ENCODE data around the gene SERGEF. TPM values are rescaled to one million over a fixed set of nuclear protein-coding genes. Genes with fewer than 3 reads are reported as not detected.
A peak's percentile ranks its signal among the peaks of the same experiment; 100 is the strongest.

Gene SERGEF
- total and polyA plus RNA-seq, 5 experiments from 2014 or later, result 46.5 to 70.3 (median 61.8) TPM

DNA sequence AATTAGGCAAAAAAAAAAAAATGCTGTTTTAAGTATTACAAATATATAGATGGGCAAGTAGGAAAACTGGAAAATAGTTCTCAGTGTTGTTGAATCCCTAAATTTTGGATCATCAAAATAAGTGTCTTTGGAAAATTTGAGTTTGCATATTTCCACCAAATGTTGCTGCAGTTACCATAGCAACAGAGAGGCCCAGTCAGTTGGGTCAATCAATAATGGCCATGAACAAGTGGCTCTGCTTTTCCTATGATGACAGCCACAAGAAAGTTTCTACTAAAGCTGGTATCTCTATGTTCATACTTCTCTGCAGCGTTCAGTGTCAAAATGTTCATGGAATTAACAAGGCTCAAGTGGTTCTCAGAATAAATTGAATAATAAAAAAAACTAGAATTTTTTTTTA is 79.1 kb downstream of the SERGEF start:
- Mint-ChIP-seq H3K27ac (no peak overlapping the region), H3K27me3 (no peaks in the 10 kb centered on the region), H3K36me3 (peaks cover 27 to 64% (median 42%) of the 10 kb centered on the region in 3 donors), H3K4me3 (no peak overlapping the region), H3K4me1 (no peaks in the 10 kb centered on the region), H3K9me3 (peaks cover 0 to 9% (median 0%) of the 10 kb centered on the region in 9 donors)
- ATAC-seq (no peak), DNase-seq (no peak)
- POLR2A ChIA-PET, result no interaction called here

DNA sequence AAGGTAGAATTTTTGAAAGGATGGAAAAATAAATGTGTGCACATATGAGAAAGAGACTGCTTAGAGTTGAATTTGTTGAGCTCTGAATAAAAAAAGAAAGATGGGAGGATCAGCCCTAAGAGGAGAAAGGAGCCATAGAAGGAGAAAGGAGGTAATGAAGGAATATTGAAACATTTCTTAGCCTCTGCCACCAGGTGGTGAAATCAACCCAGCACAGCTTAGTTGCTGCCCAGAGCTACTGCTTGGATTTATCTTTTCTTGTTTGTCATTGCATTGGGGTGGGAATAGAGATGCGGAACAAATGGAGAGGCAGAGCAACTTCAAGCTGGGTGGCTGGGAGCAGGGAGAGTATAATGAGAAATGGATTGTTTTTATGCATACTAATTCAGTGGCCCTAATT is 80.4 kb downstream of the SERGEF start:
- peaks cover 27 to 64% (median 39%) of the 10 kb centered on the region in 3 donors for H3K36me3 Mint-ChIP-seq
- H3K27ac Mint-ChIP-seq, result no peak overlapping the region
- H3K4me1 Mint-ChIP-seq, result no peaks in the 10 kb centered on the region
- no peaks in the 10 kb centered on the region for H3K27me3 Mint-ChIP-seq
- ATAC-seq (no peak), DNase-seq (no peak)
- H3K4me3 Mint-ChIP-seq, result no peak overlapping the region
- POLR2A ChIA-PET, result no interaction called here
- H3K9me3 Mint-ChIP-seq, result peaks cover 0 to 9% (median 0%) of the 10 kb centered on the region in 9 donors

DNA sequence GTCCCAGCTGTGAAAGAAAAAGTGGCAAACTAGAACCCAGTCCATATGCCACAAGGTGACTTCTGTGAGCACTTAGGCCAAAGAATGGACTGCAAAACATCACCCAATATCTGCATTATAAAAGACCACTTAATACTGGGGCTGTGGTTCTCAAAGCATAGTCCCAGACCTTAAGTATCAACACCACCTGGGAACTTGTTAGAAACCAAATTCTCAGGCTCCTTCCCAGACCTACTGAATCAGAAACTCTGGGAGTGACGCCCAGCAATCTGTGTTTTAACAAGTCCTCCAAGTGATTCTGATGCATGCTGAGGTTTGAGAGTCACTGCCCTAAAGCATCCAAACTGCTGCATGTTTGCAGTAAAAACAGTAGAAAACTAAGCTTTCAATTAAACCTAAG is 81.3 kb downstream of the SERGEF start:
- H3K27ac Mint-ChIP-seq, result no peak overlapping the region
- H3K4me3 Mint-ChIP-seq, result no peak overlapping the region
- no peak for ATAC-seq
- peaks cover 0 to 2% (median 0%) of the 10 kb centered on the region in 4 donors for H3K4me1 Mint-ChIP-seq
- no peak for DNase-seq
- no peaks in the 10 kb centered on the region for H3K27me3 Mint-ChIP-seq
- POLR2A ChIA-PET, result no interaction called here
- H3K9me3 Mint-ChIP-seq, result peaks cover 0 to 9% (median 0%) of the 10 kb centered on the region in 9 donors
- H3K36me3 Mint-ChIP-seq, result peaks cover 27 to 67% (median 44%) of the 10 kb centered on the region in 3 donors

DNA sequence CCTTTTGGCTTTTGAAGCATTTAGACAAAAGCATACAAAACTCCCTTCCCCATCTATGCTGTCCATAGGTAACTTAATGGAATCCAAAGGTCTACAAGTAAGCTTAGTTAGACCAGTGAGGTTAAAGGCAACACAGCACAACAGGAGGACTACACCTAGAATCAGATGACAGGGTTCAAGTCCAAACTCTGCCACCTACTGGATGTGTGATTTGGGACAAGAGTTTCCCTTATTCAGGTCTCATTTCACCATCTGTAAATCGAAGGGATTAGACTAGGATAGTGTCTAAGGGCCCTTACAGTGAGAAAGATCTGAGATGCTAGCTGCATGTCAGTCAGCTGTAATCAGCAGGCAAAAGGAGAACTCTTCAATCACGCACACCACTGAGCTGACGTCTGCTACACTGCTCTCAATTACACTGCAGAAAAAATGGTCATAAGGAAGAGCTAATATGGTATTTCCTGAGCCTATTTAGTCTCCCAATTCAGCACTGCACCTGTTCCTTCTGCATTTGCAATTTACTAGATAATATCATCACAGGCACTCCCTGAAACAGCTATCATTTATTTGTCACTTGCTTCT is 82.2 kb downstream of the SERGEF start:
- Mint-ChIP-seq H3K4me3 (no peak overlapping the region), H3K27me3 (no peaks in the 10 kb centered on the region), H3K9me3 (peaks cover 0 to 9% (median 0%) of the 10 kb centered on the region in 9 donors), H3K4me1 (peaks cover 0 to 4% (median 0%) of the 10 kb centered on the region in 4 donors), H3K27ac (no peak overlapping the region), H3K36me3 (peaks cover 26 to 72% (median 41%) of the 10 kb centered on the region in 3 donors)
- DNase-seq, result no peak
- POLR2A ChIA-PET, result no interaction called here
- no peak for ATAC-seq

DNA sequence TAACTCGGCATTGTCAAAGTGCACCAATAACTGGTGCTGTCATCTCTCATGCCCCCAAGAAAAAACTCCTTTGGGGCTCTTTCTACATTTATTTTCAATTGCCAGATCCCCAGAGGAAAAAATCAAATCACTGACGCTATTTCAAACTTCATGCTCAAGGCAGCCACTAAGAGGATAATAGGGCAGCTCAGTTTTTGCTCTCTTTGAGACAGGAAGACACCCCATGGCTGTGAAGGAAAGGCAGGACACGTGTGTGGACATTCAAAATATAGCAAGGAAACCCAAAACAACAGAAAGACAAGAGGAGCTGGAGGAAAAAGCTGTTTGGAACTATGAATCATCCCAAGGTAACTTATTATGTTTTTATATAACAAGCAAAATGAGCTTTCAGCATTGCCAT is 83.7 kb downstream of the SERGEF start:
- ATAC-seq, result no peak
- no peaks in the 10 kb centered on the region for H3K27me3 Mint-ChIP-seq
- H3K9me3 Mint-ChIP-seq, result peaks cover 0 to 9% (median 0%) of the 10 kb centered on the region in 9 donors
- no peak overlapping the region for H3K4me3 Mint-ChIP-seq
- POLR2A ChIA-PET, result no interaction called here
- H3K4me1 Mint-ChIP-seq, result peaks cover 0 to 8% (median 0%) of the 10 kb centered on the region in 4 donors
- no peak for DNase-seq
- peaks cover 17 to 78% (median 32%) of the 10 kb centered on the region in 3 donors for H3K36me3 Mint-ChIP-seq
- H3K27ac Mint-ChIP-seq, result peak overlapping the region in 1 of 10 donors; percentile 17

DNA sequence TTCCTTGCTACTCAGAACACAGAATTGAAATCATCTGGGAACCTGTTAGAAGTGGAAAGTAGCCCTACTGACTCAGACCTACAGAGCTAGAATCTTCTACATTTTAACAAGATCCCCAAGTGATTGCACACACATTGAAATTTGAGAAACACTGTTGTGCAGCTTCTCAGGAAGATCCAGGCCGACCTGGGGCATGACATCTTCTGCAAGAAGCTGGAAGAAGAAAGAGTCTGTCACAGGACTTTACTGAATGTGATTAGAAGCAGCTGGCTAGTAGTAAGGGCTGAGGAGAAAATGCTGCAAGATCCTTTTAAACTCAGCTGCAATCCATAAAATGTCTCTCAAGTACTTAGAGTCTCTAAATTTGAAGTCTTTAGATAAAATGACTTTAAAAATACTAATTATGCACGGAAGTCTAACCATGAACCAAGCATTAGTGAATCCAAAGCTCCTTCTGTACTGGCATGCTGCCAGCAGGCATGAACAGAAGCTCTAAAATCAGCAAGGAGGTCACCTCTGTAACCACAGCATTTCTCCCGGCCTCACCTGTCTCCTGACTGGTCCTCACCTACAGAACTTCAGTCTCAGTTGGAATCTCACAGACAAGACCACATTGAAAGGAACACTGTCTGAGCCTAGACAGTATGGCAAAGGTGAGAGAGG is 85.0 kb downstream of the SERGEF start:
- Mint-ChIP-seq H3K27ac (no peak overlapping the region), H3K4me3 (no peak overlapping the region), H3K9me3 (peaks cover 0 to 5% (median 0%) of the 10 kb centered on the region in 9 donors), H3K27me3 (no peaks in the 10 kb centered on the region), H3K36me3 (peaks cover 19 to 84% (median 34%) of the 10 kb centered on the region in 3 donors), H3K4me1 (peaks cover 0 to 12% (median 1%) of the 10 kb centered on the region in 4 donors)
- ATAC-seq (no peak), DNase-seq (no peak)
- POLR2A ChIA-PET, result no interaction called here

DNA sequence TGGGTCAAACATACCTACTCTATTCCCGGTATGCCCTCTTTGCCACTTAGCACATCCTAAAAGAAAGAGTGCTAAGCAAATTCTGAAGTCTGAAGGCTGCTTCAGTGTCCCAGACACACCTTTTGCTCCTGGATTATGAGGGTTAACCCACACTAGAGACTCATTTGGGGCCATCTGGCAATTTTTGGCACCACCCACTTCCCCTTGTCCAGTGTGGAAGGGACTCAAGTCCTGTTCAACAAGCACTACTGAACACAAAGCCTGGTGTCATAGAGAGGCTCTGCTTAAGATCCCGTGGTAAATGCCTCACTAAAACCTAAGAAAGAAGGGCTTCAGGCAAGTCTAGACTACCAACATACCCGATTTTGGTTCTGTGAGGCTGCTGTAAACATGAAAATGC is 85.8 kb downstream of the SERGEF start:
- no peak overlapping the region for H3K27ac Mint-ChIP-seq
- POLR2A ChIA-PET, result no interaction called here
- DNase-seq (no peak), ATAC-seq (no peak)
- H3K36me3 Mint-ChIP-seq, result peaks cover 11 to 85% (median 28%) of the 10 kb centered on the region in 3 donors
- peaks cover 0 to 12% (median 2%) of the 10 kb centered on the region in 4 donors for H3K4me1 Mint-ChIP-seq
- H3K27me3 Mint-ChIP-seq, result no peaks in the 10 kb centered on the region
- no peak overlapping the region for H3K4me3 Mint-ChIP-seq
- no peaks in the 10 kb centered on the region for H3K9me3 Mint-ChIP-seq

DNA sequence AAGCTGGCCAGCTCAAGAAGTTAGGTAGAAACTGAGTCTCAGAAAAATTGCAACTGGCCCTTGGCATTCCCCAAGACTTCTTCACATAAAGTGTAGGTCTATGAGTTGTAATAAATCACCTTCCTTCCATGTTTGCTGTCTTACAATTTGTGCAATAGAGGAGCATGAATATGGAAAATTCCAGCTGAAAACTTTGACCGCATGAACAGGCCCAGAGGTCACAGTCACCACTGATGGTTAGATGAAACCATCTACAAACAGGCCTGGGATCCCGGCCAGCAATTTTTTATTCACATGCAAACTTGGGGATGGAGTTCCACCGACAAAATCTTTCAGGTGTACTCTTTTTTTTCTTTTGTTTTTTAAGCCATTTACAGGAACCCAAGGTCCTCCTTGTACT is 88.1 kb downstream of the SERGEF start:
- Mint-ChIP-seq H3K4me1 (peaks cover 0 to 15% (median 3%) of the 10 kb centered on the region in 4 donors), H3K4me3 (no peak overlapping the region), H3K36me3 (peaks cover 13 to 86% (median 23%) of the 10 kb centered on the region in 3 donors), H3K9me3 (no peaks in the 10 kb centered on the region), H3K27ac (peak overlapping the region in 2 of 10 donors; percentile 26 to 70), H3K27me3 (no peaks in the 10 kb centered on the region)
- DNase-seq, result no peak
- POLR2A ChIA-PET, result no interaction called here
- no peak for ATAC-seq

DNA sequence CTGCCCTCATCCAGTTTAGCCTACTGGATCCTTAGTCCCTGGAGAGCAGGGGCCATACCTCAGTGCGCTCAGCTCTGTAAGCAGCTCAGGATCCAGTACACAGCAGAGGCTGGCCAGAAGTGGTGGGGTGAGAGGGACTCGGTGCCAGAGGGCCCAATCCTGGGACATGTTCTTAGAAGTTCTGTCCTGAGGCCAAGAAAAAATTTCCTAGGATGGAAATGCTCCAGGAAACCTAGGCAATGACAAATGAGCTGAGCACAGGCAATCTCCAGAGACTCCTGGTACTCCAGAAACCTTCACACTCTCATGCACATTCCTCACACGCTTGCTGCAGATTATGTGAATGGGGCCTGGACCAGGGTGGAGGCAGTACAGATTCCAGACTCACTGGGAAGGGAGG is 89.6 kb downstream of the SERGEF start:
- Mint-ChIP-seq H3K4me3 (no peak overlapping the region), H3K4me1 (peaks cover 0 to 19% (median 3%) of the 10 kb centered on the region in 4 donors), H3K36me3 (peaks cover 13 to 92% (median 29%) of the 10 kb centered on the region in 3 donors), H3K9me3 (no peaks in the 10 kb centered on the region), H3K27ac (peak overlapping the region in 1 of 10 donors; percentile 37), H3K27me3 (no peaks in the 10 kb centered on the region)
- ATAC-seq (no peak), DNase-seq (no peak)
- POLR2A ChIA-PET, result no interaction called here

DNA sequence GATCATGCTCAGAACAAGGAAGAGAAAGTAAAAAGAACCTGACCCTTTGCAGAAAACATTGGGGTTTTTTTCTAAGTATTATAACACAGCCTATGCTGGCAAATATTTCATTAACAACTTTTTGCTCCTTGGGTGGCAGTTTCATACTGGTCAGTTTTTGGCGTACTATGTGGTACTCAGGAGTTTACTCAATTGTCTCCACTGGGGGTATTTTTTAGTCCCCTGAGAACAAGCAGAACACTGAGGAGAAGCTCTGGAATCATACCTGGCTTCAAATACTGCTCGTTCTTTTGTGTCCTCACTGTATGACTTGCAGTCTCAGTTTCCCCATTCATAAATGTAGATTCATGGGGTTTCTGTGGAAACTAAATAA is 90.4 kb downstream of the SERGEF start:
- H3K36me3 Mint-ChIP-seq, result peaks cover 13 to 93% (median 35%) of the 10 kb centered on the region in 3 donors
- no peaks in the 10 kb centered on the region for H3K9me3 Mint-ChIP-seq
- ATAC-seq, result no peak
- H3K27me3 Mint-ChIP-seq, result no peaks in the 10 kb centered on the region
- peaks cover 0 to 19% (median 3%) of the 10 kb centered on the region in 4 donors for H3K4me1 Mint-ChIP-seq
- POLR2A ChIA-PET, result no interaction called here
- no peak overlapping the region for H3K4me3 Mint-ChIP-seq
- H3K27ac Mint-ChIP-seq, result no peak overlapping the region
- no peak for DNase-seq

DNA sequence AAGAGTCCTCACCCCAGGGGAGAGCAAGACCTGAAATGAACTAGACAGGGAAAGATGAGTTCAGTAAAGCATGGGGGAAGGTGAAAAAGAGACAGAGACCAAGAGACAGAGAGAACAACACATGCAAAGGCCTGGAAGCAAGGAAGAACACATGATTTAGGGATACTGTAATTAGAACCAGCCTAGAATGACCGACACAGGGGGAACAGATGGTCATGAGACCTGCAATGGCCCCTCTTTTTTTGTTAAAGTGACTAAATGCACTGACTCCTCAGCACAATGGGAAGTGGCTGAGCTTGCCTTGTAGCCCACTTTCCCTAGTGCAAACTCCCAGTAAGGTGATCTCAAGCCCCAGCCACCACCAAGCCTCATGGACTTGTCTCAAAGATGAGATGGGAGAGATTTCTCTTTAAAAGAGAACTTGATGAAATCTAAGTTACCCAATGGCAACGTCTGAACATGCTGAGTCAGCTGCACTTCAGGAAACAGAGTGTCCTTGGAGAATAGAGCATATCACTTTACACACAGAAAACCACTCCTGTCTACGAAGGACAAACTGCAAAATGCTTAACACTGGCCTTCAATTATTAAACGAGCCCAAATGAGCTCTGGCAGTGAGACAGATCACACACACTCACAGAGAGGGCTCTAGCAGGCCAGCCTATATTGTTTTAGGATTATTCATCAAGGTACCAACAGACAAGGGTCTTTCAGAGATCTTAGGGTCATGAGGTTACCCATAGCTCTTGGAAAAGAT is 91.0 kb downstream of the SERGEF start:
- POLR2A ChIA-PET, result no interaction called here
- DNase-seq (no peak), ATAC-seq (no peak)
- Mint-ChIP-seq H3K9me3 (no peaks in the 10 kb centered on the region), H3K4me1 (peaks cover 0 to 19% (median 3%) of the 10 kb centered on the region in 4 donors), H3K36me3 (peaks cover 13 to 94% (median 37%) of the 10 kb centered on the region in 3 donors), H3K4me3 (no peak overlapping the region), H3K27ac (peak overlapping the region in 2 of 10 donors; percentile 5 to 33), H3K27me3 (no peaks in the 10 kb centered on the region)

DNA sequence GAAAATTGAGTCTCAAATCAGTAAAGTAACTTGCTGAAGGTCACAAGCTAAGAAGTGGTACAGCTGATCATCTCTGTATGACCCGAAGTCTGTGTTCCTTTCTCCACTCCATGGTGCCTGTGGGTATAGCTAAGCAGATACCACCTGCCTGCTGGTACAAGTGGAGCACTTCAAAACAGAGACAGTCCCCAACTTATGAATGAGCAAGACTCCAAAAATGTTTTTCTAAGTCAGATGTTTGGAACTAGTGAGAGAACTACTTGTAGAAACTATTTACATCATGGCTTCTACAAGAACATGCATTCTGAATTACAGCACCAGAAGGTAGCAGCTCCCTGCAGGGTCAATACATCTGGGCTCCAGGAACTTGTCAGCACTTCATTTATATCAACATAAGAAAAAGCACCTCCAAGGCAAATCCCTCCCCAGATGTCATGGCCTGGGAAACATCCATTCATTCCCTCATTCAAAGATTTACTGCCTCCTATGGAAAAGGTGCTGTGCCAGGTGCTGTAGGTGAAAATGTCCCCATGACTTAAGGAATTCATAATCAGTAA is 94.7 kb downstream of the SERGEF start:
- no peak for ATAC-seq
- peaks cover 0 to 9% (median 4%) of the 10 kb centered on the region in 4 donors for H3K4me1 Mint-ChIP-seq
- no peak overlapping the region for H3K4me3 Mint-ChIP-seq
- H3K36me3 Mint-ChIP-seq, result peaks cover 5 to 73% (median 52%) of the 10 kb centered on the region in 3 donors
- no peaks in the 10 kb centered on the region for H3K9me3 Mint-ChIP-seq
- H3K27ac Mint-ChIP-seq, result no peak overlapping the region
- POLR2A ChIA-PET, result no interaction called here
- no peaks in the 10 kb centered on the region for H3K27me3 Mint-ChIP-seq
- no peak for DNase-seq

DNA sequence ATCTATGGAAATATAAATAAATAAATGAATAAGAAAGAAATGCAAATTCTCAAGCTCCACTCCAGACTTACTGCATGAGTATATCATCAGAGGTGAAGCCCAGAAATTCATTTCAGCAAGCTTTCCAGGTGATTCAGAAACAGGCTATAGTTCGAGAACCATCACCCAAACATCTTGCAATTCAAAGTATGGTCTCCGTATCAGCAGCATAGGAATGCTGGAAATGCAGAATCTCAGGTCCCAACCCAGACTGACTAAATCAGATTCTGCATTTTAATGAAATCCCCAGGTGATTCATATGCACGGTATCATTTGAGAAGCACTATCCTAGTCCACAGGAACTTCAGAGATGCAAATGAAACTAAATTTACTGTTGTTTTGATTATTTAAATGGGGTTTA is 95.3 kb downstream of the SERGEF start:
- Mint-ChIP-seq H3K27me3 (no peaks in the 10 kb centered on the region), H3K4me1 (peaks cover 0 to 9% (median 3%) of the 10 kb centered on the region in 4 donors), H3K4me3 (no peak overlapping the region), H3K9me3 (no peaks in the 10 kb centered on the region), H3K27ac (no peak overlapping the region), H3K36me3 (peaks cover 5 to 71% (median 49%) of the 10 kb centered on the region in 3 donors)
- DNase-seq (no peak), ATAC-seq (no peak)
- POLR2A ChIA-PET, result no interaction called here
